Gastroesophageal sphincter (tissue), 4 donors: ENCODE results near the gene S100A16. TPM values are rescaled to one million over a fixed set of nuclear protein-coding genes. Genes with fewer than 3 reads are reported as not detected.
A peak's percentile ranks its signal among the peaks of the same experiment; 100 is the strongest.

Experiments
- ATAC-seq: fragments of 150-250 bp; one replicate; pipeline ENCODE4 v1.9.1; 2016; ENCODE audit warnings: mild to moderate bottlenecking, moderate library complexity
- H3K27ac ChIP-seq, 4 donors: fragments of 200-600 bp; sonication (generic) in 3 of 4; 1 replicate in 3 of 4; 2 replicates in 1 of 4; pipeline ENCODE4 v1.5.1; 2016 to 2019
- H3K27me3 ChIP-seq: fragments of 200-600 bp; sonication (generic); one replicate; pipeline ENCODE4 v1.5.1; 2019
- H3K36me3 ChIP-seq, 2 donors: fragments of 200-600 bp; sonication (generic); one replicate each; pipeline ENCODE4 v1.5.1; 2019; ENCODE audit warnings: control low read depth in 1 of 2
- H3K4me1 ChIP-seq, 3 donors: fragments of 200-600 bp; sonication (generic); 1 replicate in 2 of 3; 2 replicates in 1 of 3; pipeline ENCODE4 v1.5.1; 2016 to 2019; ENCODE audit warnings: control low read depth in 2 of 3
- H3K4me3 ChIP-seq, 2 donors: fragments of 200-600 bp; sonication (generic); one replicate each; pipeline ENCODE4 v1.5.1; 2019; ENCODE audit warnings: mild to moderate bottlenecking in 1 of 2, moderate library complexity in 1 of 2
- H3K9me3 ChIP-seq, 3 donors: fragments of 200-600 bp; sonication (generic); one replicate each; pipeline ENCODE4 v1.5.1; 2017 to 2019; ENCODE audit warnings: control low read depth in 2 of 3
- CTCF ChIP-seq, 4 experiments: fragments of 200-600 bp in 2 of 4; fragments of 450-650 bp in 2 of 4; sonication (generic) in 1 of 4; IDR thresholded peaks; one replicate each; pipeline ENCODE4 v1.5.1; 2017 to 2019; ENCODE audit warnings: antibody characterized with exemption in 4 of 4, mild to moderate bottlenecking in 2 of 4, moderate library complexity in 2 of 4
- EP300 ChIP-seq: sonication (generic); formaldehyde crosslinking; IDR thresholded peaks from one replicate; pipeline ENCODE4 v1.6.1; 2017; ENCODE audit warnings: antibody characterized with exemption, mild to moderate bottlenecking
- POLR2A ChIP-seq, 2 donors: fragments of 450-650 bp; IDR thresholded peaks; one replicate each; pipeline ENCODE4 v1.6.1; 2017; ENCODE audit warnings: antibody characterized with exemption in 2 of 2, mild to moderate bottlenecking in 2 of 2, moderate library complexity in 1 of 2
- POLR2AphosphoS5 ChIP-seq: sonication (generic); formaldehyde crosslinking; IDR thresholded peaks from one replicate; pipeline ENCODE4 v1.6.1; 2017; ENCODE audit warnings: antibody characterized with exemption
- WGBS, 2 donors: methylation state at CpG; one replicate each; pipeline ENCODE4 v1.1.5; 2018; ENCODE audit warnings: low coverage in 1 of 2; 5-methylcytosine and 5-hydroxymethylcytosine counted together
- total RNA-seq, 4 donors: library from RNA; depleted of rRNA; stranded (reverse); fragments of >200 nt; gene quantifications; one replicate each; pipeline ENCODE4 v1.1.0, GENCODE V29; 2016

S100A16 gene
- total RNA-seq, 4 donors from 2014 or later: 49.7 to 121 (median 71.5) TPM

DNA sequence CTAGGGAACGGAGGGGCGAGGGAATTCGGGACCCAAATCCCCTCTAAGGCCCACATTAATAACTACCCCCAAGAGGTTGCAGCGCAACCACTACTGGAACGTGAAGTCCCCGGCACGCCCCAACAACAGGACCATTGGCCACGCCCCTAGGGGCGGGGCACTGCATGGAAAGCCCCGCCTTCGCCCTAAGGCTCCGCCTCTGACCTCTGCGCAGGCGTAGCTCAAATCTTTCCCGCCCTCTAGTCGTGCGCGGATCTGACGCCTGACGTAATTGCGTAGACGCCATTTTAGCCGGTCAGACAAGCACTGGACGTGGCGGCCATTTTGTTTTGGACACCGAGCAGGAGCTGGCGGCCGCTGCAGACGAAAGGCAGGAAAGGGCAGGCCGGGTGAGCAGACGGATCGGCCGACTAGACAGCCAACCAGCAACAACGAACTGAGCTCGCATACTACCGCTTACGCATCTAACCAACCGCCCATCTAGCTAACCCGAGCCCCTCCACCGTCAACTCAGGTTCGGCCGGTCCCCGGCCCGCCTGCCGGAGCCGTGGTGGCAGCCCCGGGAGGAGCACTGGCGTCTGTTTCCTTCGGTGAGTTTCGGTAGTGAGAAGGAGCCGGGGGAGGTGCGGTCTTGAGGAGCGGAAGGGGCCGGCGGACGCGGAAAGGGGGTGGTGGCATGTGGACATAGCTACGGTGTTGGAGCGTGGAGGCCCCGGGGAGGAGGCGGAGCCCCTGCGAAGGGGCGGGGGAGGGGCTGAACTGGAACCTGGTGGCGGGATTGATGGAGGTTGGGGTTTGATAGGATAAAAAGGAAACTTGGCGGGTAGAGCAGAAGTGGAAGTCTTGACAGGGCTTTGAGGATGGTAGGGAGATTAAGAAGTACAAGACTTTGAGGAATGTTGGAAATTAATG is 21.1 kb upstream of the S100A16 start, which contains the start of gene CHTOP:
Gene CHTOP, plus strand, starts transcription at position 313 of the 912 bp plus-strand sequence. CDS start 2,523 bp downstream, outside the sequence.
- H3K36me3 ChIP-seq: peaks cover 0 to 39% of the 10 kb centered on the region in 2 donors
- peak within 1 kb of the TSS; percentile 48 to 93 for H3K4me3 ChIP-seq
- H3K27me3 ChIP-seq: no peaks in the 10 kb centered on the region
- peak in 3 of 4 experiments; percentile 14 to 44 (median 43) for TF ChIP-seq CTCF (IDR thresholded peaks at IDR 0.05)
- peak; percentile 73 for TF ChIP-seq POLR2AphosphoS5
- TF ChIP-seq EP300: no peak
- peak; percentile 51 to 62 for TF ChIP-seq POLR2A (IDR thresholded peaks at IDR 0.05)
- WGBS, 2 donors: 0 to 1% methylated on average over 11 to 19 of the region's 65 CpGs
- H3K27ac ChIP-seq: peak within 1 kb of the TSS; percentile 84 to 100 (median 97)
- peaks cover 0 to 56% (median 9%) of the 10 kb centered on the region in 3 donors for H3K4me1 ChIP-seq
- no peaks in the 10 kb centered on the region for H3K9me3 ChIP-seq
- peak; percentile 97 for ATAC-seq

- ATAC-seq: peak; percentile 46
- 54 to 64% methylated on average over 8 to 12 of the region's 18 CpGs for WGBS, 2 donors
These were observed 20.3 kb upstream of the S100A16 start for GRCh38 chr1:153633161-153633753.

GRCh38 chr1:153631047-153632022 is 18.4 kb upstream of the S100A16 start:
- ATAC-seq: no peak
- H3K4me1 ChIP-seq: peaks cover 0 to 59% (median 14%) of the 10 kb centered on the region in 3 donors
- 34 to 72% methylated on average over 3 to 9 of the region's 10 CpGs for WGBS, 2 donors
- TF ChIP-seq CTCF (IDR thresholded peaks at IDR 0.05) (no peak), POLR2AphosphoS5 (no peak), EP300 (no peak), POLR2A (IDR thresholded peaks at IDR 0.05) (no peak)
- H3K27ac ChIP-seq: peak overlapping the region in 1 of 4 donors; percentile 30
- H3K36me3 ChIP-seq: peaks cover 0 to 12% of the 10 kb centered on the region in 2 donors
- no peak overlapping the region for H3K4me3 ChIP-seq
- H3K9me3 ChIP-seq: no peaks in the 10 kb centered on the region
- H3K27me3 ChIP-seq: no peaks in the 10 kb centered on the region

More at GRCh38 chr1:153633161-153633753, 20.3 kb upstream of the S100A16 start:
- no peak for TF ChIP-seq EP300
- TF ChIP-seq CTCF (IDR thresholded peaks at IDR 0.05): no peak
- no peak for TF ChIP-seq POLR2A (IDR thresholded peaks at IDR 0.05)
- peak overlapping the region in 1 of 2 donors; percentile 93 for H3K4me3 ChIP-seq
- H3K4me1 ChIP-seq: peaks cover 0 to 59% (median 9%) of the 10 kb centered on the region in 3 donors
- no peaks in the 10 kb centered on the region for H3K9me3 ChIP-seq
- H3K36me3 ChIP-seq: peaks cover 0 to 31% of the 10 kb centered on the region in 2 donors
- H3K27me3 ChIP-seq: no peaks in the 10 kb centered on the region
- H3K27ac ChIP-seq: peak overlapping the region; percentile 32 to 100 (median 97)

- H3K27ac ChIP-seq: peak overlapping the region in 2 of 4 donors; percentile 14 to 83
- ATAC-seq: no peak
- H3K4me1 ChIP-seq: peaks cover 0 to 59% (median 16%) of the 10 kb centered on the region in 3 donors
- H3K9me3 ChIP-seq: no peaks in the 10 kb centered on the region
- H3K36me3 ChIP-seq: peaks cover 0 to 3% of the 10 kb centered on the region in 2 donors
- WGBS, 2 donors: 83% methylated on average over 1 of the region's 7 CpGs; no CpG with 5 or more reads in 1 of the 2 donors
- H3K4me3 ChIP-seq: no peak overlapping the region
- TF ChIP-seq POLR2AphosphoS5 (no peak), CTCF (IDR thresholded peaks at IDR 0.05) (no peak), EP300 (no peak), POLR2A (IDR thresholded peaks at IDR 0.05) (no peak)
- no peaks in the 10 kb centered on the region for H3K27me3 ChIP-seq
These were observed 17.4 kb upstream of the S100A16 start for GRCh38 chr1:153630384-153630783.
